Stimulated activated CD4-positive, alpha-beta T cell treated with anti-CD3 and anti-CD28 coated beads, Interleukin-15, amount 100 ng/mL, for 48 hours (primary cell): ENCODE measurements around the gene FRMPD1.
A peak's percentile ranks its signal among the peaks of the same experiment; 100 is the strongest.
"Not testable (repeated sequence)": the region's sequence is repeated elsewhere in the genome, so short reads cannot be mapped to it uniquely, and the experiment has no call there.

Experiments
- DNase-seq, 2 donors: peaks; one replicate each; pipeline ENCODE4 v3.0.0-alpha.2; 2020; ENCODE audit warnings: low read depth in 2 of 2

FRMPD1 gene

GRCh38 chr9:37732952-37733351 is 82.2 kb downstream of the FRMPD1 start:
- DNase-seq, result no peak

- DNase-seq, result no peak
Observed at GRCh38 chr9:37739222-37739621, 88.5 kb downstream of the FRMPD1 start.

- DNase-seq, result no peak
Observed at GRCh38 chr9:37740128-37740527, 89.4 kb downstream of the FRMPD1 start.

GRCh38 chr9:37740631-37741328 is 90.0 kb downstream of the FRMPD1 start:
- no peak for DNase-seq

GRCh38 chr9:37745970-37746369 is 95.2 kb downstream of the FRMPD1 start:
- DNase-seq, result no peak

GRCh38 chr9:37746448-37747270 is 95.9 kb downstream of the FRMPD1 start:
- no peak for DNase-seq

GRCh38 chr9:37747271-37747753 is 96.6 kb downstream of the FRMPD1 start:
- DNase-seq, result peak in 1 of 2 donors; percentile 50

- no peak for DNase-seq
Observed at GRCh38 chr9:37749129-37749528, 98.4 kb downstream of the FRMPD1 start.

GRCh38 chr9:37751186-37751585 is 100.4 kb downstream of the FRMPD1 start:
- DNase-seq, result no peak

- not testable (repeated sequence) for DNase-seq
Observed at GRCh38 chr9:37751704-37752103, 101.0 kb downstream of the FRMPD1 start.

GRCh38 chr9:37752112-37752511 is 101.4 kb downstream of the FRMPD1 start:
- DNase-seq, result not testable (repeated sequence)

- peak in 1 of 2 donors; percentile 15 for DNase-seq
Observed at GRCh38 chr9:37752642-37753488, 102.1 kb downstream of the FRMPD1 start.

GRCh38 chr9:37753489-37754190 is 102.9 kb downstream of the FRMPD1 start, which contains the start of gene TRMT10B:
Gene TRMT10B (plus strand): TSS chr9:37753805. CDS start chr9:37761932, 8,127 bp downstream.
- peak; percentile 52 to 65 for DNase-seq

- DNase-seq, result no peak
Observed at GRCh38 chr9:37758747-37759146, 108.0 kb downstream of the FRMPD1 start.

GRCh38 chr9:37760416-37761161 is 109.8 kb downstream of the FRMPD1 start:
- no peak for DNase-seq

- no peak for DNase-seq
Observed at GRCh38 chr9:37761511-37761910, 110.8 kb downstream of the FRMPD1 start.

GRCh38 chr9:37765263-37765662 is 114.5 kb downstream of the FRMPD1 start:
- not testable (repeated sequence) for DNase-seq

GRCh38 chr9:37769306-37769705 is 118.6 kb downstream of the FRMPD1 start:
- no peak for DNase-seq

GRCh38 chr9:37769995-37770394 is 119.2 kb downstream of the FRMPD1 start:
- DNase-seq, result no peak

GRCh38 chr9:37775216-37775919 is 124.6 kb downstream of the FRMPD1 start:
- DNase-seq, result no peak
